Neural progenitor cell (in vitro differentiated cells): ENCODE data around the gene VSIG10L2. TPM values are rescaled to one million over a fixed set of nuclear protein-coding genes. Genes with fewer than 3 reads are reported as not detected.

ENCODE experiments used
- DNase-seq: peaks from one replicate; pipeline ENCODE4 v3.0.0-alpha.2; 2016; ENCODE audit warnings: low spot score
- H2AFZ ChIP-seq: fragments of 200-600 bp; sonication (generic); replicated peaks from 2 replicates; pipeline ENCODE4 v1.6.1; 2016; ENCODE audit warnings: antibody characterized with exemption
- H3F3A ChIP-seq: fragments of 200-600 bp; sonication (generic); 2 replicates; pipeline ENCODE4 v1.6.1; 2016; ENCODE audit warnings: antibody characterized with exemption, low read depth
- H3K27ac ChIP-seq: fragments of 200-600 bp; sonication (generic); 2 replicates; pipeline ENCODE4 v1.5.1; 2016; ENCODE audit warnings: mild to moderate bottlenecking
- H3K27me3 ChIP-seq: fragments of 200-600 bp; sonication (generic); 2 replicates; pipeline ENCODE4 v1.6.1; 2016; ENCODE audit warnings: mild to moderate bottlenecking, moderate library complexity
- H3K36me3 ChIP-seq: fragments of 200-600 bp; sonication (generic); 2 replicates; pipeline ENCODE4 v1.5.1; 2016
- H3K4me1 ChIP-seq: fragments of 200-600 bp; sonication (generic); 2 replicates; pipeline ENCODE4 v1.6.1; 2016; ENCODE audit warnings: mixed run types
- H3K4me2 ChIP-seq: fragments of 200-600 bp; sonication (generic); 2 replicates; pipeline ENCODE4 v1.6.1; 2016
- H3K4me3 ChIP-seq: fragments of 200-600 bp; sonication (generic); 2 replicates; pipeline ENCODE4 v1.5.1; 2016
- H3K79me2 ChIP-seq: fragments of 200-600 bp; sonication (generic); 2 replicates; pipeline ENCODE4 v1.6.1; 2016; ENCODE audit warnings: low read depth
- H3K9ac ChIP-seq: fragments of 200-600 bp; sonication (generic); 2 replicates; pipeline ENCODE4 v1.6.1; 2016
- H3K9me3 ChIP-seq: fragments of 200-600 bp; sonication (generic); 2 replicates; pipeline ENCODE4 v1.5.1; 2016; ENCODE audit warnings: low read depth
- H4K20me1 ChIP-seq: fragments of 200-600 bp; sonication (generic); 2 replicates; pipeline ENCODE4 v1.6.1; 2016; ENCODE audit warnings: low read depth
- H3K27ac Mint-ChIP-seq: 3 replicates; pipeline ENCODE4 v1.8.0; 2021; ENCODE audit warnings: mixed read lengths
- H3K27me3 Mint-ChIP-seq: 2 replicates; pipeline ENCODE4 v1.8.0; 2022; ENCODE audit warnings: low read depth, mild to moderate bottlenecking, inconsistent platforms, moderate library complexity, mixed read lengths; ENCODE audit not compliant: insufficient read depth
- H3K36me3 Mint-ChIP-seq: 3 replicates; pipeline ENCODE4 v1.8.0; 2021; ENCODE audit warnings: mixed read lengths
- H3K4me1 Mint-ChIP-seq: 3 replicates; pipeline ENCODE4 v1.8.0; 2021; ENCODE audit warnings: mixed read lengths
- H3K4me3 Mint-ChIP-seq: 3 replicates; pipeline ENCODE4 v1.8.0; 2021; ENCODE audit warnings: mild to moderate bottlenecking, moderate library complexity, mixed read lengths
- H3K9me3 Mint-ChIP-seq: 3 replicates; pipeline ENCODE4 v1.8.0; 2020; ENCODE audit warnings: mixed read lengths
- CTCF ChIP-seq: fragments of 200-600 bp; sonication (generic); IDR thresholded peaks from 2 replicates; pipeline ENCODE4 v1.5.1; 2017; ENCODE audit warnings: antibody characterized with exemption, mild to moderate bottlenecking
- EZH2 ChIP-seq: fragments of 200-600 bp; sonication (generic); IDR thresholded peaks from 2 replicates; pipeline ENCODE4 v1.6.1; 2017; ENCODE audit warnings: antibody characterized with exemption, mild to moderate bottlenecking, moderate library complexity
- EZH2phosphoT487 ChIP-seq: fragments of 200-600 bp; sonication (generic); IDR thresholded peaks from 2 replicates; pipeline ENCODE4 v1.6.1; 2017; ENCODE audit warnings: antibody characterized with exemption
- total RNA-seq: library from RNA; depleted of rRNA; stranded (reverse); fragments of >200 nt; gene quantifications from 2 replicates; pipeline ENCODE4 v1.2.3, GENCODE V29; 2015; ENCODE audit warnings: low replicate concordance

VSIG10L2 gene
- total RNA-seq, 1 donor from 2014 or later, result not detected

- Histone ChIP-seq H4K20me1 (peaks cover 18% of the 10 kb centered on the region), H3K4me1 (peaks cover 5% of the 10 kb centered on the region), H3K9ac (peak within 1 kb of the TSS; percentile 9), H3K27me3 (peaks cover 32% of the 10 kb centered on the region), H3K9me3 (no peaks in the 10 kb centered on the region), H3K79me2 (peaks cover 31% of the 10 kb centered on the region), H3K36me3 (no peaks in the 10 kb centered on the region), H3K4me3 (peak within 1 kb of the TSS; percentile 77), H2AFZ (peak within 1 kb of the TSS; percentile 70), H3K4me2 (peak within 1 kb of the TSS; percentile 75), H3K27ac (no peak within 1 kb of the TSS), H3F3A (peaks cover 29% of the 10 kb centered on the region)
- Mint-ChIP-seq H3K4me1 (peaks cover 17% of the 10 kb centered on the region), H3K27me3 (peaks cover 12% of the 10 kb centered on the region), H3K9me3 (no peaks in the 10 kb centered on the region), H3K36me3 (peaks cover 9% of the 10 kb centered on the region), H3K27ac (peak within 1 kb of the TSS; percentile 55), H3K4me3 (peak within 1 kb of the TSS; percentile 97)
- TF ChIP-seq EZH2phosphoT487 (no peak), CTCF (no peak), EZH2 (no peak)
- peak; percentile 92 for DNase-seq
Measured at GRCh38 chr11:125902927-125903710, 42.7 kb upstream of the VSIG10L2 start, which contains the start of gene PUS3. TSS of gene PUS3 (minus strand) at chr11:125903206. CDS start at chr11:125896284, 6,922 bp downstream.

GRCh38 chr11:125903711-125904659 lies 41.9 kb upstream of the VSIG10L2 start, which contains the start of gene DDX25:
TSS of gene DDX25 (plus strand) at chr11:125904508. CDS start at chr11:125904518, 10 bp downstream.
- H3K9me3 Mint-ChIP-seq, result no peaks in the 10 kb centered on the region
- Histone ChIP-seq H2AFZ (peak within 1 kb of the TSS; percentile 70), H3K27me3 (peaks cover 32% of the 10 kb centered on the region), H3K79me2 (peaks cover 25% of the 10 kb centered on the region), H3K4me2 (peak within 1 kb of the TSS; percentile 75), H3F3A (peaks cover 29% of the 10 kb centered on the region), H4K20me1 (peaks cover 10% of the 10 kb centered on the region), H3K4me3 (peak within 1 kb of the TSS; percentile 77), H3K36me3 (no peaks in the 10 kb centered on the region), H3K9ac (no peak within 1 kb of the TSS), H3K9me3 (no peaks in the 10 kb centered on the region), H3K27ac (no peak within 1 kb of the TSS), H3K4me1 (peaks cover 5% of the 10 kb centered on the region)
- peaks cover 17% of the 10 kb centered on the region for H3K4me1 Mint-ChIP-seq
- peak within 1 kb of the TSS; percentile 97 for H3K4me3 Mint-ChIP-seq
- H3K36me3 Mint-ChIP-seq, result peaks cover 9% of the 10 kb centered on the region
- no peak for TF ChIP-seq CTCF
- peak; percentile 30 for TF ChIP-seq EZH2phosphoT487
- peak; percentile 37 for TF ChIP-seq EZH2
- DNase-seq, result peak; percentile 85
- no peak within 1 kb of the TSS for H3K27ac Mint-ChIP-seq
- H3K27me3 Mint-ChIP-seq, result peaks cover 12% of the 10 kb centered on the region

- peaks cover 25% of the 10 kb centered on the region for H3K79me2 ChIP-seq
- peaks cover 5% of the 10 kb centered on the region for H3K36me3 Mint-ChIP-seq
- no peak for DNase-seq
- H3K36me3 ChIP-seq, result no peaks in the 10 kb centered on the region
- H3K4me1 ChIP-seq, result peaks cover 5% of the 10 kb centered on the region
- H3K27me3 ChIP-seq, result peaks cover 32% of the 10 kb centered on the region
- peak overlapping the region; percentile 82 for H3K4me3 Mint-ChIP-seq
- peaks cover 12% of the 10 kb centered on the region for H3K27me3 Mint-ChIP-seq
- no peaks in the 10 kb centered on the region for H3K9me3 ChIP-seq
- H3K9ac ChIP-seq, result no peak overlapping the region
- TF ChIP-seq CTCF (no peak), EZH2phosphoT487 (no peak), EZH2 (no peak)
- H3K4me2 ChIP-seq, result peak overlapping the region; percentile 75
- peak overlapping the region; percentile 77 for H3K4me3 ChIP-seq
- peaks cover 4% of the 10 kb centered on the region for H4K20me1 ChIP-seq
- H3K27ac ChIP-seq, result no peak overlapping the region
- peaks cover 29% of the 10 kb centered on the region for H3F3A ChIP-seq
- H3K4me1 Mint-ChIP-seq, result peaks cover 17% of the 10 kb centered on the region
- no peaks in the 10 kb centered on the region for H3K9me3 Mint-ChIP-seq
- H2AFZ ChIP-seq, result peak overlapping the region; percentile 70
- H3K27ac Mint-ChIP-seq, result no peak overlapping the region
Measured at GRCh38 chr11:125904678-125905077, 41.2 kb upstream of the VSIG10L2 start.
